HG02943 (cell line): Measurements from ENCODE around the gene SCYGR2.

Source experiments
- ATAC-seq: cut with Tn5 transposase; IDR thresholded peaks from one replicate; pipeline ENCODE4 v1.9.1; 2021; ENCODE audit warnings: mild to moderate bottlenecking, low read depth, moderate library complexity; ENCODE audit not compliant: unreplicated experiment

The SCYGR2 gene

DNA sequence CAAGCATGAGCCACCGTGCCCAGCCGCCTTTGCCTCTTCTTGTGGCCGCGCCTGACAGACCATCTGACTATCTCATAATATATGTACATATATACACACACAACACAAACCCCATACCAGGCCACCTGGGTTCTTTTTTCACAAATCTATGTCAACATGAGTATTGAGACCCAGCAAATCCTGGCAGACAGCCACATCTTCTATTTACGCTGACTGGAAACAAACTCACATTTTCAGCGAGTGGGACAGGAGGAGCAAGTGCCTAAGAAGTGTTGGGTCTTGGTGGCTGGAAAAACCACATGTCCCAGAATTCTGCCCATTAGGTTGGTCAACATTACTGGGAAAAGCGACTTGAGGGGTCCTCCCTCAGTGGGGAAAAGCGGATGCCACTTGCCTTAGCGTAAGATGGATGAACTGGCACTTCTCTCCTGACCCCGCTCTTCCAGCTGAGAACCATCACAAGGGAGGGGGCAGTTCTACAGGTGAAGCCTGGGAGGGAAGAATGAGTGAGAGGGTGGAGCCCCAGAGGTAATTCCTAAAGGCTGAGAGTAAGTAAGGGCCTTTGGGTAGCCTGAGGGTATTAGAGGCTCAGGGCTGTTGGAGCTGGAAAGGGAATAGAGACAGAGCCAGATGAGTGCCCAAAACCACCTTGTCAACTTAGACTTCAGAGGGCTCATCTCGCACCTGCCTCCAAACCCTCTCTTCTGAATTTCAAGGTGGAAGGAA lies 14.0 kb downstream of the SCYGR2 start:
- ATAC-seq: no peak

DNA sequence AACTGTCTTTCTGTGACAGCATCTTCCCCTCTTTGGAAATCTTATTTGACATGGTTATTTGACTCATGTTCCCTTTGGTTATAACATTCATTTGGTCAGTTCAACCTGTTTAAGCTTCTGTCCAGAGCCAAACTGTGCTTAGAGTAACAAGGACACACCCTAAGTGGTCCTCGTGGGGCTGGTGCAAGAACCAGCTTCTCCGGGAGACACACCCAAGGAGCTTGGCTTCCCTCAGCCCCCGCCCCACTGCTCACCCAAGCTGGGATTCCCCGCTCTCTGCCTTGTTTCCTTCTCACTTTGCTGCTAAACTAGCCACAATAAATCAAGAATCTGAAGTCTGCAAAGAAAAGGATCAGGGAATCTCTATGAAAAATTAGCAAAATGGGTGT lies 14.6 kb downstream of the SCYGR2 start:
- ATAC-seq: no peak

DNA sequence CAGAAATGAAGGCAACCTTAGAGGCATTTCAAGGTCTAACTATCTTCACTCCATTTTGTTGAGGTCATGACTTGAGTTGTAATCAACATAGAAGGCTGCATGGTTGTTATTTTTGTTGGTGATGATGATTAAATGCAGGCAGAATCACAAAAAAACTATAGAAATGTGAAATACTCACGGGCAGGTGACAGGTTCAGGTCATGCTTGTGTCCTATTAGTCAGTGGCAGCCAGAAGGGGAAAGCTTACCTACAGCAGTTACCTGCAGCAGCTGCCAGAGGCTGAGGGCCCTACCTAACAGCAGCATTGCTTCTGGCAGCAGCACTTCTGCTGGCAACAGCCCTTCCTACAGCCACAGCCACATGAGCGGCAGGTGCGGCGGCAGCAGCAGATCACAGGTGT lies 15.6 kb downstream of the SCYGR2 start:
- ATAC-seq: no peak

DNA sequence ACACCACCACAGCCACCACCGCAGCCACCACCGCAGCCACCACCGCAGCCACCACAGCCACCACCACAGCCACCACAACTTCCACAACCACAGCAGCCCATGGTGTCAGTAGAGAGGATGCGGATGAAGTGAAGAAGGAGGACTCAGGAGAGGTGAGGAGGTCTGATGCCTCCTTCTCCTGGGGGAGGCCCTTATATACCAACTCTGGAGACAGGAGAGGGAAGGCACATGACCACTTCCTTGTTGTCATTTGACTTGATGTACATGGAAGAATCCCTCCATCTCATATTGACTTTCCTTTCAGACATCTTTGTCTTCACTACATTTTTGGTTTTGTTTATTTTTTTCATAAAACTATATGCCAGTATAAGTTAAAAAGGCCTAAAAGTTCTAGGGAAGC lies 16.0 kb downstream of the SCYGR2 start, which contains the start of gene SCYGR3:
TSS of gene SCYGR3 (minus strand) at position 101 of the 400 bp plus-strand sequence. CDS start at position 101, 0 bp downstream.
- no peak for ATAC-seq

DNA sequence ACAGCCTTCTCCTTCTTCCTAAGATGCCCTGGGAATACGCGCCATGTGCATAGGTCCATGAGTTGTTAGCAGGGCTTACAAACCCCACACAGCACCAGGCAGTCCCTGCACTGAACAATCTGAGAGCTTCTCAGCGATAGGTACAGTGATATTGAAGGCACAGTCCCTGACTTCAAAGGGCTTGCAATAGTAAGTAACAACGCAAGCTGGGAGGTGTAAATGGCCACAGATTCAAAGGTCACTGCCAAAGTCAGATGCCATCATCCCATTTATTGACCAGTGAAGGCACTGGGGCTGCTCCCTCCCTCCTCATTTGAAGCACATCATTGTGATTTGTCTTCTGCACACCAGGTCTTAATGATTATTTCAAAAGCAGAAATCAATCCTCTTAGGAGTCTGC lies 16.5 kb downstream of the SCYGR2 start:
- no peak for ATAC-seq

DNA sequence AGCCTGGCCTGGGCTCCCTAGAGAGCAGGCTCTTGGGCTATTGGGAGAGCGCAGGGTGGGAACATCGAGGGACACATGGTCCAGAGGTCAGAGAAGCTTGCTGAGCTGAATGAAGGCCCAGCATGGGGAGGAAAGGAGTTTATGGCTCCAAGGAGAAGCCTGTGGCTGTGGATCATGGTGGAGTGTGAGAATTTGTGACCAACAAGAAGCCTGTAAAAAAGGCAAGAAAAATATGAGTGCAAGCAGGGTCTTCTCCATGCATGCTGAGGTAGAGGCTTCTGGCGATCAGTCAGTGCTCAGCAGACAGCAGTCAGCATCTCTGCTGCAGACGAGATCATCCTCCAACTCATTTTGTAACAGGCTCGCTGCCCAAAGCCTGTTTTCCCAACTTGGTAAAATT lies 17.2 kb downstream of the SCYGR2 start:
- no peak for ATAC-seq

DNA sequence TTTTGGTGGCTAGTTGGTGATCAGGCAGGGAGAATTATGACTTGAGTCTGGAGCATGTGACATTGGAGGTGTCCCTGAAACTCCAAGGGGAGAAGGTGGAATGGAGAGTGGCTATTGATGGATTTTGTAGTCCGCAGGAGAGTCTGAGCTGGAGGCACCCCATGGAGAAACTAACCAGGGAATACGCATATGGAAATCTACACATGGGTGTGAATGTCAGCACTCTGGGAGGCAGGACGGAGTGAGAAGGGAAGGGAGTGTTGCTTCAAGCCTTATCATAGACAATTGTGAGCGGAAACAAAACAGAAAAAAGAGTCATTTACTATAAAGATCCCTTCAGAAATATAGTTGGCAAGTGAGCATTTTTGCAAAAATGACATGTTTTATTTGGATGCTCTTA lies 17.9 kb downstream of the SCYGR2 start:
- ATAC-seq: no peak

DNA sequence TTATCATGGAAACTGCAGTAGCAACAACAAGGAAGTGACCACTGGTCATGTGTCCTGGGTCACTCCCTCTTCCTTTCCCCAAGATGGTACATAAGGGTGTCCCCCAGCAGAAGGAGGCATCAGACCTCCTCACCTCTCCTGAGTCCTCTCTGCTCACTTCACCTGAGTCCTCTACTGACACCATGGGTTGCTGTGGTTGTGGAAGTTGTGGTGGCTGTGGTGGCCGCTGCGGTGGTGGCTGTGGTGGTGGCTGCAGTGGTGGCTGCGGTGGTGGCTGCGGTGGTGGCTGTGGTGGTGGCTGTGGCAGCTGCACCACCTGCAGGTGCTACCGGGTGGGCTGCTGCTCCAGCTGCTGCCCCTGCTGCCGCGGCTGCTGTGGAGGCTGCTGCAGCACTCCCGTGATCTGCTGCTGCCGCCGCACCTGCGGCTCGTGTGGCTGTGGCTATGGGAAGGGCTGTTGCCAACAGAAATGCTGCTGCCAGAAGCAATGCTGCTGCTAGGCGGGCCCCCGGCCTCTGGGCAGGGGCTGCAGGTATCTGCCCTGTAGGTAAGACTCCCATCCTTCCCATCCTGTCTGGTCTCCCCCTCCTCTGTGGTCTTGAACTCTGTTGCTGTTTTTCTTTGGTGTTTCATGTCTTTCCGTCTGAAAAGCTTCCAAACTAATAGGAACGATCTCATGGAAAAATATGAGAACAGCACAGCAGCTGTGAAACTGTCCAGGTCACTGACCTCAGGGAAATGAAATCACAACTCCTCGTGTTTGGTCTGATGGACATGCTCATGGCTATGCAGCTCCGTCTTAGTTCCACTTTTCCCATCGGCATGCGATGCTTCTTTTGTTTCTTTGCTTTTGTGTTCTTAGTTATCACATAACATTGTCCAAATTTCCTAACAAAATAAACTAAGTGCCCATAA lies 18.9 kb downstream of the SCYGR2 start, which contains the start of gene SCYGR4:
TSS of gene SCYGR4 (plus strand) at position 183 of the 915 bp plus-strand sequence. CDS start at position 183, 0 bp downstream.
- no peak for ATAC-seq

DNA sequence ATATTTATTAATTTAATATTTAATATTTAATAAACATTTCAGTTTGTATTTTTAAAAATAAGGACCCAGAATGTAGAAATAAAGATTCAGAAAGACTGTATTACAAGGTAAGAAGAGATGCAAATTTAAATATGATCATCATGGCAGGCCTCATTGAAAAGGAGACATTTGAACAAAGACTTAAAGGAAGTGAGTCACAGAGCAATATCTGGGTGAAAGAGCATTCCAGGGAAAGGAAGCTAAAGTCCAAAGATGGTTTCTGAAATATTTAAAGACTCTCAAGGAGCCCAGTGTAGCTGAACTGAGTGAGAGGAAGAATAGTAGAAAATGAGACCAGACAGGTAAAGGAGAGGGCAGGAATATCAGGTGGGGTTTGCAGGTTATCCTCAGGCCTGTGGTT lies 24.5 kb downstream of the SCYGR2 start:
- no peak for ATAC-seq

DNA sequence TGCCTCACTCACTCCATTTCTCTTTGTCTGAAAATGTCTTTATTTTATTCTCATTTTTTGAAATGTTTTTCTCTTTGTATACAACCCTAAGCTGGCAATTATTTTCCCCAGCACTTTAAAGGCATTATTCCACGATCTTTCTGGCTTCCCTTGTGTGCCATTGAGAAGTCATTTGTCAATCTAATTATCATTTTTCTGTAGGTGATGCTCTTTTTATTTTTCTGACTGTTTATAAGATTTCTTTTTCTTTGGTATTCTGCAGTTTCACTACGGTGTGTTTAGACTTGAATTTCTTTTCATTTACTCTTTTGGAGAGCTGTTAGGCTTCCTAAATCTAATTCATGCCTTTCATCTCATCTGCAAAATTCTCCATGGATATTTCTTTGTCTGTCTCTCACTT lies 26.7 kb downstream of the SCYGR2 start:
- ATAC-seq: no peak

DNA sequence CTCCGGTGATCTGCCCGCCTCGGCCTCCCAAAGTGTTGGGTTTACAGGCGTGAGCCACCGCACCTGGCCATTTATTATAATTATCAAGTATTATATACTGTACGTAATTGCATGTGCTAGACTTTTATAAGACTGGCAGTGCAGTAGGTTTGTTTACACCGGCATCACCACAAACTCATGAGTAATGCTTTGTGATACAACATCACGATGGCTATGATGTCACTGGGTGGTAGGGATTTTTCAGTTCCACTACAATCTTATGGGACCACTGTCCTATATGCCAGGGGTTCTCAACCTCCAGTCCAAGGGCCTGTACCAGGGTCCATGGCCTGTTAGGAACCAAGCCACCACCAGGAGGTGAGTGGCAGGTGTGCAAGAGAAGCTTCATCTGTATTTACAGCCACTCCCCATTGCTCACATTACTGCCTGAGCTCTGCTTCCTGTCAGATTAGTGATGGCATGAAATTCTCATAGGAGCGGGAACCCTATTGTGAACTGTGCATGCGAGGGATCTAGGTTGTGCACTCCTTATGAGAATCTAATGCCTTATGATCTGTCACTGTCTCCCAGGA lies 28.0 kb downstream of the SCYGR2 start:
- ATAC-seq: no peak

DNA sequence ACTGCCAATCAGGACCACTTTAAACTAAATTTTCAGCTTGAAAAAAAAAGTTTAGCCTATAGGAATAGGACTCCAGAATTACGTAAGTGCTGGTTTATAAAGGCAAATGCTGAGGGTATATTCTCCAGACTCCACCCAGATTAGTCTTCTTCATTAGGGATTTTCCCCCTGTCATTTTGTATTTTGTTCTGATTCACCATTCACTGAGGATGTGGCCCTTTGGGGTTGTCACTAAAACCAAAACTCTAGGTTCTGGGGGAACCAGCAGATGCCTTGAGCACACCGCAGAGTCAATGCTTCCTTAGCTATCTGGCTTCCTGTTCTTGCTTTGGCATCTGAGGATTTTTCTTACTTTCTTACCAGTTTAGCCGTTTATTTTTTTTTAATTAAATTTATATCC lies 29.1 kb downstream of the SCYGR2 start:
- ATAC-seq: no peak

DNA sequence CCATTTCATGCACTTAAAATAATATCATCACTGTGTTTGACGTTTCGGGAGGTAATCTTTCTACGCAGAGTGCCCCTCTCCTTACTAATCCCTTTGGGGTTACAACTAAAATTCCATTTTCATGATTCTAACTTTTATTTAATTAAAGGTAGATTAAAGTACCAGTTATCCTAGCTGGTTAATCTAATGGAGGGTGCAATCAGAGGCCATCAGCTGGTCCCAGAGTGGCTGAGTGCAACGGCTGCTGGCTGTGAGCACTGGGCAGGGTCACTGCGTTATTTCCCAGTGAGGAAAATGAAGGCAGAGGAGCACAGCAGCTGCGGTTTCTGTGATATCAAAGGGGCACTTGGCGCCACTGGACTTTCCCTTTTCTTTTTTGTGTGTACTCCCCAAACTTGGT lies 30.7 kb downstream of the SCYGR2 start:
- no peak for ATAC-seq

DNA sequence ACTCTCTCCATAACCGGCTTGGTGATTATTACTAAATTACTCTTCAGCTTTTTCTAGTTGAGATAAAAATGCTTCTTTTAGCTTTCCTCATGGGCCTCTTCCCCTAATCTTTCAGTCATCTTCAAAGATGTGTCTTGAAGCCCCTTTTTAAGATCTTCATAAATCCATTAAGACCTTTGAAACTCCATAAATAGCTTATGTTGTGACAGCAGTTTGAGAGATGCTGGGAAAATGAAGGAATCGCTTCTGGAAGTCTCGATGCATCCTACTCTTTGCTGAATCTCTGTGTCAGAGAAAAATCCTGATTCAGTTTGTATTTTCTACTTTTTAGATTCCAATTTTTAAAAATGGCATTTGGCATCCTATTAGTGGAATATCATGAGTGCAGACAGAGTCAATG lies 31.6 kb downstream of the SCYGR2 start:
- ATAC-seq: no peak

DNA sequence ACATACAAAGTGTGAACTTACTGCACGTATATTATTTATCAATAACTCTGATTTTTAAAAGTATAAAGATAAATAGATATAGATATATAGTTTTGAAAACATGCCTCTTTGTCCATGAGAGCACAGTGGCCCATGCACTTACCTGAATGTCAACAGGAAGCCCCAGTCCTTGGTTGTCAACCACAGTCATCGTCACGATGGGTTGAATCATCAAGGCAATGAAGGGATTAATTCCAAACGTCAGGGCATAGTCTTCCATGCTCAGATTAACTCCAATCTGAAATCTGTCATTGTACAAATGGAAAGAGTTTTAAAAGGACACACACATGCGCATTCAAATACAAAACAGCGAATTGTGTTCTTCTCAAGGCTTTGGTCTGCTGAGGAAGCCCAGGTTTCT lies 34.1 kb downstream of the SCYGR2 start:
- ATAC-seq: no peak

DNA sequence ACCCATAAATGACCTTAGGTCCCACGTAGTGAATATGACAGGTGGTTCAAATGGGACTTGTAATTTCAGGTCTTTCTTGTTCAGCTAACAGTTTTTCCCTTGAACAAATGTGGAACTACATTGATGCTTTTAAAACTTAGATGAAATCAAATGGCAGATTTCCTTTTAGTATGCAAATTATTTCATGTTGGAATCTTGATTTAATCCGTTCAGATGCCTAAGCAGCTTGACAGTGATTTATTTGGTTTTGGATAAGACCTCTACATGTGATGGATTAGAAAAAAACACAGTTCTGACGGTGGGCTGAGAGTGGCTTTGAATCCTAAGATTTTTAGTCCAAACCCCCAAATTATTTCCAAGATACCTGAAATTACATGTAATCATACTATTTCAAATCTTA lies 35.5 kb downstream of the SCYGR2 start:
- no peak for ATAC-seq

DNA sequence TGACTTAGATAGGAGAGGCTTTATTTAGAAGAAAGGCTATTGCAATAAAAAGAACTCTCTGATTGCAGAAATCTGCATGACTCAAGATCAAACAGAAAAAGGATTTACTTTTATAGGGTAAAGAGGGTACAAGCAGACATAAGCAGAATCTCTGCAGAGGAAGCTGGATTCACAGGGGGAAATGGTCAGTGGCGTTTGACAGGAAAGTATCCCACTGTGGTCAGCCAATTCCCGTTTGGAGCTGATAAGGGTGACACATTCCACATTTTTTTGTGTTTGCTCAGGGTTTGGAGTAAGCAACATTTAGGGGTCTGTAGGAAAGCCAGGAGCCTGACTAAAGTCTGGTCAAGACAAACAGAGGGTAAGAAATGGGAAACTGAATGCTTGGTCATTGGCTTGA lies 44.0 kb downstream of the SCYGR2 start:
- no peak for ATAC-seq

DNA sequence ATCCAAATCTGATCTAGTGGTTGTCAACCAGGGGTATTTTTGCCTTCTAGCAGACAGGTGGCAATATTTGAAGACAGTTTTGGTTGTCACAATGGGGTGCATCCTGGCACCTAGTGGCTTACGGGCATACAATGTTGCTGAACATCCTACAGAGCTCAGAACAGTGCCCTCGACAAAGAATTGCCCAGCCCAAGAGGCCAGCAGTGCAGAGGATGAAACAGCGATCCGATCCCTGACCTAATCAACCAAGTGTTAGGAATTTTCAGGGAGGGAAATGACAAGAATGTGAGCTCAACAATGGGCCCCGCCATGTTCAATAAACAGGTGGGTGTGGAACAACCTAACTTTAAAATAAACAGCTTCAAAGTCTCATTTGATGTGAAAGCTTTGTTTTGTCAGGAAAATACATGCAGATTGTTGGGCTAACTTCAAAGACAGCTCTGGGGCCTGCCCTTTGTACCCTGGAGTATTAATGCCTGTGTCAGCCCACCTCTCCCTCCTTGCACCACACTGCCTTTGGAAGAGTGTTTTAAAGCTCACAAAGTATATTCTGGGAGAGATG lies 45.4 kb downstream of the SCYGR2 start:
- ATAC-seq: no peak
